IPS DF 4.7 (cell line): ENCODE measurements around the gene SGSM2.
A peak's percentile ranks its signal among the peaks of the same experiment; 100 is the strongest.

ENCODE experiments used
- DNase-seq: peaks from one replicate; pipeline ENCODE4 v3.0.0-alpha.2; 2013; ENCODE audit warnings: low spot score; ENCODE audit errors: extremely low read depth

Gene SGSM2

GRCh38 chr17:2398182-2398581 lies 60.9 kb downstream of the SGSM2 start:
- no peak for DNase-seq

DNA sequence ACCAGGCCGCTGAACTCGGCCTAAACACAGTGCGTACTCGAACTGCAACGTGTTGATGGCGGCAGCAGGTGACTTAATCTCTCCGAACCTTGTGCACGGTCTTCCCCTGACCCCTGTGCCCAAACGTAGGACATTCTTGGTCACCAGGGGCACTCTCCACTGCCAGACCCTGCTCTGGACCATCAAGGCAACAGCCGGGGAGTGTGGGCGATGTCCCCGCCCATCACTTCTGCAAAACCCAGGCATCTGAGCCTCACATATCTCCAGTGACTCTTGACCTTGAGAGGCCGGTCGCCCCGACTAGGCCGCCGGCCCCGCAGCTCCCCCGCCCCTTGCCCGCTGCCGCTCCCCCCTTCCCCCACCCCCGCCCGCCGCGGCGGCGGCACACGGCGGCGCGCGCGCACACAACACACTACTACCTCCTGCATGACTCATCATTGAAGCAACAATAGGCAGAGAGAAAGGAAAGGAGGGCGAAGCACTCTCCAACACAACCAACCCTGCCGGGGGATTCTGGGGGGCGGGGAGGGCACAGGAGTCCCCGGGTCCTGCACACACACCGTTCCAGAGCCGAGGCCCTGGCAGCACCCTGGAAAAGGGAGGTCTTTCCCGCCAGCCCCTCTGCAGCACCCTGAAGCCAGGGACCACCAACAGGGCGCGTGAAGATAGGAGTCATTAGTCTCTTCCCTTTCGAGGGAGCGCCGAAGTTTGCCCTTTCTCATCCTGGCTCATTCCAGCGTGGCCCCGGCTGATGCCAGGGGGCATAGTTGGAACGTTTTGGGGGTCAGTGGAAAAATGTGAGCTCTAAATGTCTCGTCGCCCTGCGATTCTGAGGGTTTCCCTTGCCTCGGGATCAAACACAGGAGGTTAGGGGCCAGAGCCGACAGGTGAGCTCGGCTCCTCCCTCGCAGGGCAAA lies 61.6 kb downstream of the SGSM2 start:
- no peak for DNase-seq

GRCh38 chr17:2399572-2400473 lies 62.5 kb downstream of the SGSM2 start:
- no peak for DNase-seq

- no peak for DNase-seq
Observed at GRCh38 chr17:2400474-2400866, 63.2 kb downstream of the SGSM2 start.

DNA sequence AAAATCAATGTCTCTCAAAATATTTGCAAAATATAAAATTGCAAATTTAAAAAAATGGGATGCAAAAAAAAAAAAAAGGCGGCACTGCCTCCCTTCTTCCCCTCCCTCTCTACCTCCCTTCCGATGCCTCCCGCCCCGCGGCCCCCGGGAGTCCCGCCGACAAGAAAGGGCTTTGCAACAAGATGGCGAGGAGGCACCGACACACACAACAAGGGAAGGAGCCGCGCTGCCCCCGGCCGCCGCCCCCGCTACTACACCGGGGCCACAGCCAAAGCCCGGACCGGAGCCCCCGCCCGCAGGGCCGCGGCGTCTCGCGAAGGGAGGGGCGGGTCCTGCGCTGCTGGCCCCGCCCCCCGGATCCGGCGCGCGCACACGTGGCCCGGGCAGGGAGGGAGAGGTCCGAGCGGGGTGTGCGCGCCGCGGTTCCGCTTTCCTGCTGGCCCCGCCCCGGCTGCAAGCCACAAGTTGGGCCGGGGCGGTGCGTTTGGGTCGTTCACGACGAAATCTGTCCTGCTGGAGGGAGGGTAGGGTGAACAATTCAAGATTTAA lies 63.6 kb downstream of the SGSM2 start, which contains the start of gene MNT:
Gene MNT (minus strand): TSS at position 184 of the 549 bp plus-strand sequence. CDS start 348 bp downstream, outside the sequence.
- no peak for DNase-seq

GRCh38 chr17:2401426-2402221 lies 64.3 kb downstream of the SGSM2 start:
- DNase-seq = peak; percentile 87

GRCh38 chr17:2402544-2402943 lies 65.2 kb downstream of the SGSM2 start:
- DNase-seq = no peak

DNA sequence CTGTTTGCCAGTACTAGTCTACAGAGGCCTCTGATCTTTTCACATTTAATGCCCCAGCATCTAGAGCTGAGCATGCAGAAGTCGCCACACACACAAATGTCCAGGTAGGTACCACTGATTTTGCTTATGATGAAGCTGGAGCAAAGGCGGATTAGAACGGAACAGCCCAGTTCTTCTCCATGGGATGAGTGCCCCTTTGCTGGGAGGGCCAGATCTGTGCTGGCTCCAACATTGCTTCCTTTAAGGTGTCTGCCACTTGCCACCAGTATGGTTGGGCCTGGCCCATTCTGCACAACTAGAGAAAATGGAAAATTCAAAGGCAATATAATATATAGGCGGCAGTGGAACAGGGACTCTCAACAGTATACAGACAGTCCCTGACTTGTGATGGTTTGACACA lies 65.7 kb downstream of the SGSM2 start:
- DNase-seq = no peak

DNA sequence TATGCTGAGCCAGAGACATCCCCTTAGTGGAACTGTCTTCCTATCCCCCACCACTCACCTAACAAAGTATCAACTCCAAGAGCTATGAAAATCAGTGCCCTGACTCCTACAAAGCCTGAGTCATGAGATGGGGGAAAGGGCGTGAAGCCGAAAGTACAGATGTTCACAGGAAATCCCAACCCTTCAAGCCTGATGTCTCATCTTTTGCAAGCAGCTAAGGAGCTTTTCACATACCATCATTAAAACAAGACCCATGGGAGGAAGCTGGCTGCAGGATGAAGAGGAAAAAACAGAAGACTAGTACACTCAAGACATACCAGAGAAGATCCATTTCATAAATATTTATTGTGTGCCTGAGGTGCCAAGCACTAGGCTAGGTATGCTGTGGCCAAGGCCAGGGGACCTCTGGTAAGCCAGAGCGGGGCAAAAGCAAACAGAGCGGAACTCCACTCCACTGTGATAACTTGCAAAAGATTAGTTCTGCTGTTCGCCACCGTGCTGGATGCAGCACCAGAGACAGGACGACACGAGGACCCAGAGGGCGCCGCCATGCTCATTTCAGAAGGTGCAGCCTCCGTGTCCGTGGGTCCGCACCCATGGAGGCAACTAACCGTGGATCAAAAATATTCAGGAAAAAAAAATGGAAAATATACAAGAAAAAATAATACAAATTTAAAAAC lies 68.1 kb downstream of the SGSM2 start:
- DNase-seq = no peak

DNA sequence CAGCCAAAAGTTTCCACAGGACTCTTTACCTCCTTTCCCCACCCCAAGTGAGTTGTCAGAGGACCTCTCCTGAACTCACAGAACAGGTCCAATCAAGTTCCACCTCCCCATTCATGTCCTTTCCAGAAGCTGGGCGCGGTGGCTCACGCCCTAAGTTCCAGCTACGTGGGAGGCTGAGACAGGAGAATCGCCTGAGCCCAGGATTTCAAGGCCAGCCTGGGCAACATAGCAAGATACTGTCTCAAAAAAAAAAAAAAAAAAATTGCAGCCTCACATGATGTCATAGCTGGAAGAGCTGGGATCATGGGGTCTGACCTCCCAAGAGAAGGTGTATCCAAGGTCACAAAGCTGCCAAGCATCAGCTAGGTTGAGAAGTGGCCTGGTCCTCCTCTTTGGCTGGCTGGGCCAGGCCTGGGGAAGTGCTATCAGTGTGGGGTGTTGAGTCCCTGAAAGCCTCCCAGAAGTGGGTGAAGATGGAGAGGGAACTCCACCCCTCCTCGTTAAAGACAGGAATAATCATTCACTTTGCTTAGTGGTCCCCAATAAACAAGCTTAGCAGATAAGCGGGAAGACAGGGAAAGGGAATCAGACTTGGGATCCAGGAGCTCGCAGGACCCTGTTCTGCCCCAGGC lies 69.1 kb downstream of the SGSM2 start:
- no peak for DNase-seq

DNA sequence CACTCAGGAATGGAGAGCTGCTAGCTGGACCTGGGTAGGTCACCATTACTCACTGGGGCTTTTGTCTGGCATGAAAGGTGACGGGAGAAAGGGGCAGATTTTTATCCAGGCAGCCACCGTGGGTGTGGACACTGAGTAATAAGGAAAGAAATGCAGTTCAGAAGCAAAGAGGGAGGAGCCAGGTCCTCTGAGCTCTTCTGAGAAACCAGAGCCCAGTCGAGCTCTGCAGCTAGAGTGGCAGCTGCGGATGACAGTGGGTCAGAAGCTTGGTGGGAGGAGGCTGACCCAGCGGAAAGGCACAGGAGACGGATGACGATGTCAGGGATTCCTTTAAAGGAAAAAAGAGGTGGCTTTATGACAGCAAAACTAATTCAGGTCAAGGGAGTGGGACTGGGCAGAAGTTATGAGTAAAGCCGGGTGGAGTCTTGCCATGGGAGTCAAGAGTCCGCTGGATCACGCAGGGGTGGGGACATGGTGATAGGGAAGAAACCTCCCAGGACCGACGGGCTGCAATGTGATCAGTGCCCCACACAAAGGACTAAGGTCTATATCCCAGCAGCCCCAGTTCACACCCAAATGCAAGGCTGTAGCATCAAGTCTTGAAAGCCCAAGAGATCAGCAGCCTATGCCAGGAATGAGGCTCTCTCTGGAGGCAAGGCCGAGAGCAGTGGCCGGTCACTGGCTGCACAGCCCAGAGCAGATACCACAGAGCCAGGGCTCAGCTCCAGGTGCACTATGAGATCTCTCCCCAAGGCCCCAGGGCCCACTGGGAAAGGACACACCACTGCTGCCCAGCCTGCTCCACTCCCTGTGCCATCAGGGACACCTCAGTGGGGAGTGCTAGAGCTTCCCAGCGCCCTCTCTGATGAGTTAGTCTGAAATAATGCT lies 69.8 kb downstream of the SGSM2 start:
- DNase-seq = no peak

GRCh38 chr17:2410951-2411350 lies 73.7 kb downstream of the SGSM2 start:
- no peak for DNase-seq

DNA sequence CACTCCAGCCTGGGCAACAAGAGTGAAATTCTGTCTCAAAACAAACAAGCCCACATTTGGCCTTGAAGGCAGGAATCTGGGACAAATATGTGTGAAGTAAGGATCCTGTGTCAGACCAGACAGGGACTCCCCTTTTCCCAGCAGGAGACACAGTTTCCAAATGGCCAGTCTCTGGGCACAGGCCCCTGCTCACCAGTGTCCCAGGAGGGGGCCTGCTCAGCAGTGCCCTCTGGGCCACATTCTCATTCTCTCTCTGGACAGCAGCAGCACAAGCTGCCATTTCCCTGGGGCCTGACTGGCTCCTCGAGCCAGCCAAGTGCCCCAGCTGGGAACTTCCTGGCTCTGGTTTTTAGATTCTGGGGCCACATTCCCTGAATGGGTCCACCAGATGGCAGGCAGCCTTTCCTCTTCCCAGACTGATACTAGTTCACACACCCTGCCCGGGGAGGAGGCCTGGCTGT lies 75.3 kb downstream of the SGSM2 start:
- DNase-seq = no peak

DNA sequence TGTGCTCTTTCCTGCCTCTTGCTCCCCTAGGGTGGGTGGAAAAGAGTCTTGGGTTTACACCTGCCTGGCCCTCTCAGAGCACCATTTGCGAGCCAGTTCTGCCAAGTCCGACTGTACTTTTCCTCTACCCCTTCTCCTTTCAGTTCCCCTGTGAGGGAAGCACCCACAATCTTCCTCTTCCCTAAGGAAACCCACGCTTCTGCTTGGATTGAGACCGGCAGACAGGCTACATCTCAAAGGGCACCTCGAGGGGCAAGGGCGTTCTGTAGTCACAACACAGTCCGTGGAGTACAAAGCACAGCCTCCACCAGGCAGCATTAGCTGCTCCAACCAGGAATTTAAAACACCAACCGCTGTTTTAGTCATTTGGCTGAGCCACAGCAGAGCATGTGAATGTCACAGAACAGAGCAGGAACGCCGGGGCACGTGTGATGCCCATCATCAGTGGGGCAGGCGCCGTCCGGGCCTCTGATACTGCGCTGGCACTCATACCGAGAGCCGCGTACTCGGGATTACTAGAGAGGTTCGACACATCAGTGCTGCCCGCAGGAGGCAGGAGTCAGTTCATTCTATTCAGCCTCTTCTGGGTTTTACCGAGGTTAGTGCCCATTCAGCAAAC lies 77.3 kb downstream of the SGSM2 start:
- no peak for DNase-seq

DNA sequence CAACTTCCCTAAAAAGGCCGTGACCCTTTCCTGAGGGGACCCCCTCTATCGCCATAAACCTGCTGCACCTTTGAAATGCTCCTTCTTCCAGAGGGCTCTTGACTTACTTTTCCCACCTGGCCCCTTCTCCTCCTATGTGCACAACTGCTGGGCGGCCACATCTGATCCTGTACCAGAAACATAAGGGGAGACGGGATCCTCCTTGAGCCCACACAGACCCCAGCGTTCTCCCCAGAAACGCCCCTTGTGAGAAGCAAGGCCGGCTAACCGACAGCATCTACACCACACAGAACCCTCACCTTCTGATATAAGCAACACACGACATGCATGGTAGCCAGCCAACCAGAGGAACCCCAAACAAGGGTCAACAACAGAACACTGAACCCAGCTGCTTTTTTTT lies 77.8 kb downstream of the SGSM2 start:
- no peak for DNase-seq

- no peak for DNase-seq
Observed at GRCh38 chr17:2416010-2416734, 78.9 kb downstream of the SGSM2 start.

- no peak for DNase-seq
Observed at GRCh38 chr17:2418572-2418971, 81.3 kb downstream of the SGSM2 start.

GRCh38 chr17:2419486-2419885 lies 82.2 kb downstream of the SGSM2 start:
- DNase-seq = no peak
